Spinal cord (tissue), 10 donors: ENCODE data around the gene THADA. TPM values are rescaled to one million over a fixed set of nuclear protein-coding genes. Genes with fewer than 3 reads are reported as not detected.

Source experiments
- DNase-seq, 6 donors: peaks; one replicate each; pipeline versions ENCODE4 v3.0.0 to v3.0.0-alpha.2; 2013 to 2015; ENCODE audit warnings: low spot score in 6 of 6, low read depth in 4 of 6
- H3K27ac ChIP-seq: one replicate; pipeline ENCODE4 v1.5.1; 2013; ENCODE audit warnings: low read depth, low read length, control low read depth
- H3K27me3 ChIP-seq: one replicate; pipeline ENCODE4 v1.6.1; 2013; ENCODE audit warnings: low read length; ENCODE audit not compliant: control insufficient read depth, insufficient read depth
- H3K36me3 ChIP-seq: one replicate; pipeline ENCODE4 v1.6.1; 2013; ENCODE audit warnings: low read length; ENCODE audit not compliant: control insufficient read depth, insufficient read depth
- H3K4me1 ChIP-seq: one replicate; pipeline ENCODE4 v1.6.1; 2013; ENCODE audit warnings: low read length; ENCODE audit not compliant: control insufficient read depth, insufficient read depth
- H3K4me3 ChIP-seq: one replicate; pipeline ENCODE4 v1.5.1; 2013; ENCODE audit warnings: low read depth, low read length, control low read depth
- H3K9me3 ChIP-seq: one replicate; pipeline ENCODE4 v1.6.1; 2013; ENCODE audit warnings: low read length; ENCODE audit not compliant: control insufficient read depth, insufficient read depth
- WGBS: methylation state at CpG from one replicate; pipeline ENCODE4 v1.1.5; 2013; ENCODE audit warnings: missing lambda C conversion rate; ENCODE audit not compliant: insufficient coverage; 5-methylcytosine and 5-hydroxymethylcytosine counted together
- polyA plus RNA-seq, 2 donors: library from polyadenylated mRNA; unstranded; fragments of 120-200 nt; gene quantifications; one replicate each; pipeline ENCODE4 v1.2.1, GENCODE V29; 2013; ENCODE audit not compliant: insufficient read length in 2 of 2
- total RNA-seq, 2 donors: library from RNA; depleted of rRNA in 1 of 2; stranded (reverse); fragments of 120-200 nt in 1 of 2; fragments of >200 nt in 1 of 2; gene quantifications; one replicate each; pipeline versions ENCODE4 v1.2.3 to v1.2.4, GENCODE V29; 2013 to 2014
- donor health status: healthy.

Gene THADA
- total and polyA plus RNA-seq, 4 donors: 16.5 to 44.8 (median 21.5) TPM

GRCh38 chr2:43631618-43632317 is 35.9 kb upstream of the THADA start:
- WGBS: 55% methylated on average over 9 of the region's 11 CpGs
- peaks cover 3% of the 10 kb centered on the region for H3K4me1 ChIP-seq
- DNase-seq: no peak
- H3K9me3 ChIP-seq: no peaks in the 10 kb centered on the region
- H3K27me3 ChIP-seq: peaks cover 7% of the 10 kb centered on the region
- no peak overlapping the region for H3K27ac ChIP-seq
- H3K4me3 ChIP-seq: no peak overlapping the region
- H3K36me3 ChIP-seq: no peaks in the 10 kb centered on the region

GRCh38 chr2:43622931-43623451 is 27.2 kb upstream of the THADA start:
- Histone ChIP-seq H3K27ac (no peak overlapping the region), H3K27me3 (no peaks in the 10 kb centered on the region), H3K36me3 (no peaks in the 10 kb centered on the region), H3K9me3 (no peaks in the 10 kb centered on the region), H3K4me1 (no peaks in the 10 kb centered on the region), H3K4me3 (no peak overlapping the region)
- WGBS: 46% methylated on average over 4 of the region's 6 CpGs
- DNase-seq: peak in 2 of 6 donors; percentile 27 to 60

GRCh38 chr2:43619511-43619910 is 23.7 kb upstream of the THADA start:
- Histone ChIP-seq H3K4me1 (no peaks in the 10 kb centered on the region), H3K27ac (no peak overlapping the region), H3K27me3 (no peaks in the 10 kb centered on the region), H3K4me3 (no peak overlapping the region), H3K9me3 (no peaks in the 10 kb centered on the region), H3K36me3 (no peaks in the 10 kb centered on the region)
- WGBS: 94% methylated on average over 9 of the region's 10 CpGs
- no peak for DNase-seq

GRCh38 chr2:43616967-43617680 is 21.3 kb upstream of the THADA start:
- no peak for DNase-seq
- Histone ChIP-seq H3K4me3 (no peak overlapping the region), H3K4me1 (no peaks in the 10 kb centered on the region), H3K27me3 (no peaks in the 10 kb centered on the region), H3K36me3 (no peaks in the 10 kb centered on the region), H3K9me3 (no peaks in the 10 kb centered on the region), H3K27ac (no peak overlapping the region)
- 89% methylated on average over 1 of the region's 5 CpGs for WGBS

- Histone ChIP-seq H3K27ac (no peak overlapping the region), H3K36me3 (no peaks in the 10 kb centered on the region), H3K4me3 (no peak overlapping the region), H3K4me1 (no peaks in the 10 kb centered on the region), H3K27me3 (no peaks in the 10 kb centered on the region), H3K9me3 (no peaks in the 10 kb centered on the region)
- WGBS: 33% methylated on average over 2 of the region's 7 CpGs
- no peak for DNase-seq
Measured at GRCh38 chr2:43612944-43613343, 17.1 kb upstream of the THADA start.

- no peak overlapping the region for H3K4me3 ChIP-seq
- 70% methylated on average over 12 of the region's 14 CpGs for WGBS
- peak in 4 of 6 donors; percentile 46 to 90 (median 76) for DNase-seq
- no peaks in the 10 kb centered on the region for H3K9me3 ChIP-seq
- no peaks in the 10 kb centered on the region for H3K27me3 ChIP-seq
- H3K36me3 ChIP-seq: no peaks in the 10 kb centered on the region
- H3K27ac ChIP-seq: no peak overlapping the region
- no peaks in the 10 kb centered on the region for H3K4me1 ChIP-seq
Measured at GRCh38 chr2:43611987-43612894, 16.4 kb upstream of the THADA start.

- Histone ChIP-seq H3K9me3 (no peaks in the 10 kb centered on the region), H3K36me3 (no peaks in the 10 kb centered on the region), H3K4me3 (no peak overlapping the region), H3K27ac (no peak overlapping the region), H3K27me3 (no peaks in the 10 kb centered on the region), H3K4me1 (no peaks in the 10 kb centered on the region)
- 96% methylated on average over 3 of the region's 4 CpGs for WGBS
- DNase-seq: no peak
Measured at GRCh38 chr2:43610361-43610760, 14.5 kb upstream of the THADA start.

- no peak overlapping the region for H3K27ac ChIP-seq
- WGBS: 69% methylated on average over 3 of the region's 6 CpGs
- no peaks in the 10 kb centered on the region for H3K9me3 ChIP-seq
- no peaks in the 10 kb centered on the region for H3K4me1 ChIP-seq
- H3K4me3 ChIP-seq: no peak overlapping the region
- H3K36me3 ChIP-seq: no peaks in the 10 kb centered on the region
- H3K27me3 ChIP-seq: no peaks in the 10 kb centered on the region
- peak in 4 of 6 donors; percentile 26 to 86 (median 48) for DNase-seq
Measured at GRCh38 chr2:43609290-43609918, 13.6 kb upstream of the THADA start.

GRCh38 chr2:43605851-43606250 is 10.0 kb upstream of the THADA start:
- no peaks in the 10 kb centered on the region for H3K4me1 ChIP-seq
- H3K9me3 ChIP-seq: no peaks in the 10 kb centered on the region
- no peak overlapping the region for H3K4me3 ChIP-seq
- no peaks in the 10 kb centered on the region for H3K27me3 ChIP-seq
- WGBS: 96% methylated on average over 3 of the region's 5 CpGs
- no peak overlapping the region for H3K27ac ChIP-seq
- no peak for DNase-seq
- no peaks in the 10 kb centered on the region for H3K36me3 ChIP-seq
